Loucy (cell line): ENCODE measurements around the gene KLRK1.

Experiments
- CTCF ChIP-seq: fragments of 200-600 bp; sonication (generic); conservative IDR thresholded peaks from 2 replicates; pipeline ENCODE4 v1.5.1; 2014; ENCODE audit warnings: mild to moderate bottlenecking, antibody characterized with exemption, low read length
- EZH2phosphoT487 ChIP-seq: fragments of 200-600 bp; IDR thresholded peaks from 2 replicates; pipeline ENCODE4 v1.6.1; 2018; ENCODE audit warnings: antibody characterized with exemption, mild to moderate bottlenecking, moderate library complexity, borderline replicate concordance

DNA sequence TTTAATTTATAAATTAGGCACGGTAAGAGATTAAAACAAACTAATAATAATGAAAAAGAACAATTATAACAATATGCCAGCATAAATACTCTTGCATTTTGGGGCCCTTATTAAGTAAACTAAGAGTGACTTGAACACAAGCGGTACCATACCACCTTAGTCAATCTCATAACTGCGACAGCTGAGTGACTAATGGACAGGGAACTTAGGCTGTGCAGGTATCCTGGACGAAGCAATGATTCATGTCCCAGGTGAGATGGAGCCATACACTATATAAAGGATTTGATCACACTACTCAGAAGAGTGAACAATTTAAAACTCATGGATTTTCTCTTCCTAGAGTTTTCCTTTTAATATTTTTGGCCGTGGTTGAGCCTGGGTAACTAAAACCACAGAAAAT lies 15.5 kb upstream of the KLRK1 start:
- no peak for TF ChIP-seq CTCF
- no peak for TF ChIP-seq EZH2phosphoT487
